GM20431 (cell line): ENCODE results near the gene TRIM9.
"Not testable (repeated sequence)": the region's sequence is repeated elsewhere in the genome, so short reads cannot be mapped to it uniquely, and the experiment has no call there.

ENCODE experiments used
- in situ Hi-C: fragments of 300-500 bp; cut with MseI, MboI; formaldehyde crosslinking; loops from one replicate; pipeline ENCODE4 v1.15.0; 2020; ENCODE audit warnings: low sequenced_read_pairs; ENCODE audit not compliant: unreplicated experiment

Gene TRIM9

GRCh38 chr14:51012055-51012454, 82.8 kb downstream of the TRIM9 start:
- in situ Hi-C loops, result no loop called here

GRCh38 chr14:51008446-51008845, 86.5 kb downstream of the TRIM9 start:
- in situ Hi-C loops, result no loop called here

GRCh38 chr14:51006781-51007211, 88.1 kb downstream of the TRIM9 start:
- in situ Hi-C loops, result no loop called here

GRCh38 chr14:51006324-51006723, 88.6 kb downstream of the TRIM9 start:
- in situ Hi-C loops, result no loop called here

- in situ Hi-C loops, result no loop called here
Observed at GRCh38 chr14:51004801-51005526, 89.9 kb downstream of the TRIM9 start.

- in situ Hi-C loops, result no loop called here
Observed at GRCh38 chr14:51004352-51004800, 90.5 kb downstream of the TRIM9 start.

- in situ Hi-C loops, result no loop called here
Observed at GRCh38 chr14:51002406-51002999, 92.4 kb downstream of the TRIM9 start.

- in situ Hi-C loops, result no loop called here
Observed at GRCh38 chr14:51000566-51000965, 94.3 kb downstream of the TRIM9 start.

- in situ Hi-C loops, result no loop called here
Observed at GRCh38 chr14:50999726-51000125, 95.2 kb downstream of the TRIM9 start.

GRCh38 chr14:50998612-50999011, 96.3 kb downstream of the TRIM9 start:
- in situ Hi-C loops, result no loop called here

- in situ Hi-C loops, result no loop called here
Observed at GRCh38 chr14:50997712-50998111, 97.2 kb downstream of the TRIM9 start.

GRCh38 chr14:50994158-50994557, 100.7 kb downstream of the TRIM9 start:
- in situ Hi-C loops, result not testable (repeated sequence)

GRCh38 chr14:50985859-50986331, 109.0 kb downstream of the TRIM9 start:
- in situ Hi-C loops, result no loop called here

- in situ Hi-C loops, result no loop called here
Observed at GRCh38 chr14:50985124-50985858, 109.6 kb downstream of the TRIM9 start.

- in situ Hi-C loops, result no loop called here
Observed at GRCh38 chr14:50984036-50984710, 110.7 kb downstream of the TRIM9 start.

- in situ Hi-C loops, result no loop called here
Observed at GRCh38 chr14:50979941-50980850, 114.7 kb downstream of the TRIM9 start.

- in situ Hi-C loops, result no loop called here
Observed at GRCh38 chr14:50978888-50979287, 116.0 kb downstream of the TRIM9 start.

- in situ Hi-C loops, result no loop called here
Observed at GRCh38 chr14:50978529-50978871, 116.4 kb downstream of the TRIM9 start.

- in situ Hi-C loops, result no loop called here
Observed at GRCh38 chr14:50977863-50978528, 116.9 kb downstream of the TRIM9 start.
